NT2/D1 (cell line): ENCODE data around the gene RAPGEF4.

Source experiments
- SUZ12 ChIP-seq: IDR thresholded peaks from 2 replicates; pipeline ENCODE4 v1.6.1; 2011; ENCODE audit not compliant: insufficient read length, insufficient read depth; ENCODE audit errors: extremely low read depth
- YY1 ChIP-seq: IDR thresholded peaks from 2 replicates; pipeline ENCODE4 v1.6.1; 2011; ENCODE audit not compliant: insufficient read length, insufficient read depth
- ZNF274 ChIP-seq: IDR thresholded peaks from 2 replicates; pipeline ENCODE4 v1.6.1; 2011; ENCODE audit warnings: mild to moderate bottlenecking, low read depth, low read length

- TF ChIP-seq YY1 (no peak), ZNF274 (no peak), SUZ12 (no peak)
Observed at GRCh38 chr2:172817411-172817810, 81.8 kb downstream of the RAPGEF4 start.
